ENCODE measurements around the gene RRAS.

DNA sequence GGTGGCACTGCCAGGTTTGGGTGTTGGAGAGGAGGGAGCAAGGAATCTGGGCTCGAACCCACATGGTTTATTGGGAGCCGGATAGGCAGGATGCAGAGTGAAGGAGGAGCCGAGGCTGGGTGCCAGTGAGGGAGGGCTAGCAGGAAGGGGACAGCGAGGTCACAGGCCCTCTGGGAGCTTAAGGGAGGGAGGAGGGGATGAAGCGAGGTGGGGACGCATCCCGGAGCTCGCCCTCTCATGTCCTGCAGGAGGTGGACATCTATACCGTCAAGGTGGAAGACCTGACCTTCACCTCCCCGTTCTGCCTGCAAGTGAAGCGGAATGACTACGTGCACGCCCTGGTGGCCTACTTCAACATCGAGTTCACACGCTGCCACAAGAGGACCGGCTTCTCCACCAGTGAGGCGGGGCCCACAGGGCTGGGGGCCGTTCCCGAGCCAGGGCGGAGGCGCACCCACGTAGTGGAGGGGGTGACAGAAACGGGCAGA is 45.9 kb upstream of the RRAS start:
- TF ChIP-seq, protein P1, sequence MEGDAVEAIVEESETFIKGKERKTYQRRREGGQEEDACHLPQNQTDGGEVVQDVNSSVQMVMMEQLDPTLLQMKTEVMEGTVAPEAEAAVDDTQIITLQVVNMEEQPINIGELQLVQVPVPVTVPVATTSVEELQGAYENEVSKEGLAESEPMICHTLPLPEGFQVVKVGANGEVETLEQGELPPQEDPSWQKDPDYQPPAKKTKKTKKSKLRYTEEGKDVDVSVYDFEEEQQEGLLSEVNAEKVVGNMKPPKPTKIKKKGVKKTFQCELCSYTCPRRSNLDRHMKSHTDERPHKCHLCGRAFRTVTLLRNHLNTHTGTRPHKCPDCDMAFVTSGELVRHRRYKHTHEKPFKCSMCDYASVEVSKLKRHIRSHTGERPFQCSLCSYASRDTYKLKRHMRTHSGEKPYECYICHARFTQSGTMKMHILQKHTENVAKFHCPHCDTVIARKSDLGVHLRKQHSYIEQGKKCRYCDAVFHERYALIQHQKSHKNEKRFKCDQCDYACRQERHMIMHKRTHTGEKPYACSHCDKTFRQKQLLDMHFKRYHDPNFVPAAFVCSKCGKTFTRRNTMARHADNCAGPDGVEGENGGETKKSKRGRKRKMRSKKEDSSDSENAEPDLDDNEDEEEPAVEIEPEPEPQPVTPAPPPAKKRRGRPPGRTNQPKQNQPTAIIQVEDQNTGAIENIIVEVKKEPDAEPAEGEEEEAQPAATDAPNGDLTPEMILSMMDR (IDR thresholded peaks at IDR 0.05): no peak
- no peak for TF ChIP-seq GATA2 (CRISPR knock-in tag; IDR thresholded peaks at IDR 0.05)
- TF ChIP-seq YY1 (IDR thresholded peaks at IDR 0.05; ENCODE audit: low read depth): no peak
- TF ChIP-seq, protein P2, sequence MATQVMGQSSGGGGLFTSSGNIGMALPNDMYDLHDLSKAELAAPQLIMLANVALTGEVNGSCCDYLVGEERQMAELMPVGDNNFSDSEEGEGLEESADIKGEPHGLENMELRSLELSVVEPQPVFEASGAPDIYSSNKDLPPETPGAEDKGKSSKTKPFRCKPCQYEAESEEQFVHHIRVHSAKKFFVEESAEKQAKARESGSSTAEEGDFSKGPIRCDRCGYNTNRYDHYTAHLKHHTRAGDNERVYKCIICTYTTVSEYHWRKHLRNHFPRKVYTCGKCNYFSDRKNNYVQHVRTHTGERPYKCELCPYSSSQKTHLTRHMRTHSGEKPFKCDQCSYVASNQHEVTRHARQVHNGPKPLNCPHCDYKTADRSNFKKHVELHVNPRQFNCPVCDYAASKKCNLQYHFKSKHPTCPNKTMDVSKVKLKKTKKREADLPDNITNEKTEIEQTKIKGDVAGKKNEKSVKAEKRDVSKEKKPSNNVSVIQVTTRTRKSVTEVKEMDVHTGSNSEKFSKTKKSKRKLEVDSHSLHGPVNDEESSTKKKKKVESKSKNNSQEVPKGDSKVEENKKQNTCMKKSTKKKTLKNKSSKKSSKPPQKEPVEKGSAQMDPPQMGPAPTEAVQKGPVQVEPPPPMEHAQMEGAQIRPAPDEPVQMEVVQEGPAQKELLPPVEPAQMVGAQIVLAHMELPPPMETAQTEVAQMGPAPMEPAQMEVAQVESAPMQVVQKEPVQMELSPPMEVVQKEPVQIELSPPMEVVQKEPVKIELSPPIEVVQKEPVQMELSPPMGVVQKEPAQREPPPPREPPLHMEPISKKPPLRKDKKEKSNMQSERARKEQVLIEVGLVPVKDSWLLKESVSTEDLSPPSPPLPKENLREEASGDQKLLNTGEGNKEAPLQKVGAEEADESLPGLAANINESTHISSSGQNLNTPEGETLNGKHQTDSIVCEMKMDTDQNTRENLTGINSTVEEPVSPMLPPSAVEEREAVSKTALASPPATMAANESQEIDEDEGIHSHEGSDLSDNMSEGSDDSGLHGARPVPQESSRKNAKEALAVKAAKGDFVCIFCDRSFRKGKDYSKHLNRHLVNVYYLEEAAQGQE (IDR thresholded peaks at IDR 0.05; ENCODE audit: low read depth, low read length): no peak

All from SK-N-SH (cell line).